ENCODE results near the gene MIR17HG. TPM values are rescaled to one million over a fixed set of nuclear protein-coding genes. Genes with fewer than 3 reads are reported as not detected.

The MIR17HG gene
- total RNA-seq, 2 donors from 2014 or later: 19.1 to 22.0 TPM

GRCh38 chr13:91370501-91370900 is 23.0 kb downstream of the MIR17HG start:
- Mint-ChIP-seq H3K27me3 (no peaks in the 10 kb centered on the region), H3K9me3 (no peaks in the 10 kb centered on the region), H3K27ac (no peak overlapping the region), H3K4me3 (no peak overlapping the region), H3K36me3 (ENCODE audit: low read depth) (no peaks in the 10 kb centered on the region), H3K4me1 (peaks cover 33% of the 10 kb centered on the region)
- ATAC-seq (replicated peaks): no peak

DNA sequence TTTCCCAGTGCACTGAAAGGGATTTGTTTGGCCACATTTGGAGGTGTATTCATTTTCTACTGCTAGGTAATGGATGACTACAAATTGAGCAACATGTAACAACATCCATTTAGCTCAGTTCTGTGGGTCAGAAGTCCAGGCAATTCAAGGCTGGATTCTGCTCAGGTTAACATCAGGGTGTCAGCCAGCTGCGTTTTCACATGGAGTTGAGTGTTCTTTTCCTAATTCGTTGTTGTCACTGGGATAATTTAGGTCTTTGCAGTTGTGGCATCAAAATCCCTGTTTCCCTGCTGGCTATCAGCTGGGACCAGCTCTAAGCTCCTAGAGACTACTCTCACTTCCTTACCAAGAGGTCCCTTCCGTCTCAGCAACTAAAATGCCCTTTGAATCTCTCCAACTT is 25.4 kb downstream of the MIR17HG start:
- Mint-ChIP-seq H3K36me3 (ENCODE audit: low read depth) (no peaks in the 10 kb centered on the region), H3K9me3 (no peaks in the 10 kb centered on the region), H3K27ac (no peak overlapping the region), H3K27me3 (no peaks in the 10 kb centered on the region), H3K4me1 (peaks cover 19% of the 10 kb centered on the region), H3K4me3 (no peak overlapping the region)
- no peak for ATAC-seq (replicated peaks)

DNA sequence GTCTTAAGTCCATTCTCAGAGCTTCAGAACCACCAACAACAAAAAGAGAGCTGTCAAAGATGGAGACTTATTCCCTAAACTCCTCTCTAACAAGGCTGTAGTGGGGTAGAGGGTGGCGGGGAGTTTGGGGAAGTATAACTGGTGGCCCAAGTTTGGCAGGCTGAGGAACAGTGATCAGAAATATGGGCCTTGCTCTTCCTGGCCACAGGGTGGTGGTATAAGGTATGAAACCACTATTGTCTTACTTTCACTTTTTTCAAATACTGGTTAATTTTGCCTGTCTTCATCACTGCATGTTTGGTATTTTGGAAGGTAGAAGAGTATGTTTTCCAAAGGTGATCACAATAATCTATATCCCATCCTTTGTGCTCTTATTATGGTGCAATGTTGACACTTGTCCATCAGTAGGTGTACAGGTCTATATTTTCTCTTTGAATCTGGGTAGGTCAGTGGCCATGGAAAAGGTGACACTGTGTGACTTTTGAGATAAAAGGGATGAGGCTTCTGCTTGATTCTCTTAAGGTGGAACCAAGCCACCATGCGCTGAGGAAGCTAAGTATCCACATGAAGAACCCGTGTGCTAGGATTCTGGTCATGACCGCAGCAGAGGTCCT is 27.7 kb downstream of the MIR17HG start:
- Mint-ChIP-seq H3K9me3 (no peaks in the 10 kb centered on the region), H3K27me3 (no peaks in the 10 kb centered on the region), H3K36me3 (ENCODE audit: low read depth) (no peaks in the 10 kb centered on the region), H3K4me1 (peaks cover 3% of the 10 kb centered on the region), H3K4me3 (no peak overlapping the region), H3K27ac (peak overlapping the region; percentile 20)
- peak; percentile 57 for ATAC-seq (replicated peaks)

DNA sequence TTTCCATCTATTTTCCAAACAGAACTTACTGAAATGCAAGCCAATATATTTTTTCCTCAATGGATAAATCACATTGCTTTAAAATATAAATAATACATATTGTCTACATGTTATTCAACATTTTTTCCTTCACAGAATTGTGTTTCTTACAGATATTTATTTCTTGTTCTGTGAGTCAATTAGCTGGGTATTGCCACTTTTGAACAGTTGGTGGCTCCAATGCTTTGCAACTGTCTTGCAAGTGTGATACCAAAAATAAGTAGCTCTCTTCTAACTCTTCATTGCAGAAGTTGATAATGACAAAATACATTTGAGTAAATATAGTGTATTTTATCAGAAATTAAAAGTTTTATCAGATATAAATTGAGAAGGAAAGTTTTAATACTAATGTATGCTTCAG is 33.9 kb downstream of the MIR17HG start:
- H3K27ac Mint-ChIP-seq: no peak overlapping the region
- H3K27me3 Mint-ChIP-seq: peaks cover 10% of the 10 kb centered on the region
- no peaks in the 10 kb centered on the region for H3K9me3 Mint-ChIP-seq
- ATAC-seq (replicated peaks): no peak
- H3K4me1 Mint-ChIP-seq: peaks cover 6% of the 10 kb centered on the region
- no peaks in the 10 kb centered on the region for H3K36me3 Mint-ChIP-seq (ENCODE audit: low read depth)
- no peak overlapping the region for H3K4me3 Mint-ChIP-seq

- Mint-ChIP-seq H3K4me1 (peaks cover 6% of the 10 kb centered on the region), H3K4me3 (no peak overlapping the region), H3K36me3 (ENCODE audit: low read depth) (no peaks in the 10 kb centered on the region), H3K27ac (no peak overlapping the region), H3K9me3 (no peaks in the 10 kb centered on the region), H3K27me3 (peaks cover 23% of the 10 kb centered on the region)
- ATAC-seq (replicated peaks): peak; percentile 35
These were observed 36.3 kb downstream of the MIR17HG start for GRCh38 chr13:91383836-91384235.

- no peak overlapping the region for H3K27ac Mint-ChIP-seq
- peaks cover 31% of the 10 kb centered on the region for H3K27me3 Mint-ChIP-seq
- H3K4me3 Mint-ChIP-seq: no peak overlapping the region
- ATAC-seq (replicated peaks): no peak
- no peaks in the 10 kb centered on the region for H3K9me3 Mint-ChIP-seq
- H3K4me1 Mint-ChIP-seq: peaks cover 6% of the 10 kb centered on the region
- H3K36me3 Mint-ChIP-seq (ENCODE audit: low read depth): no peaks in the 10 kb centered on the region
These were observed 37.4 kb downstream of the MIR17HG start for GRCh38 chr13:91384896-91385295.

- no peaks in the 10 kb centered on the region for H3K36me3 Mint-ChIP-seq (ENCODE audit: low read depth)
- peaks cover 48% of the 10 kb centered on the region for H3K27me3 Mint-ChIP-seq
- H3K27ac Mint-ChIP-seq: no peak overlapping the region
- no peak overlapping the region for H3K4me3 Mint-ChIP-seq
- H3K4me1 Mint-ChIP-seq: no peaks in the 10 kb centered on the region
- H3K9me3 Mint-ChIP-seq: no peaks in the 10 kb centered on the region
- ATAC-seq (replicated peaks): no peak
These were observed 41.7 kb downstream of the MIR17HG start for GRCh38 chr13:91389186-91389585.

DNA sequence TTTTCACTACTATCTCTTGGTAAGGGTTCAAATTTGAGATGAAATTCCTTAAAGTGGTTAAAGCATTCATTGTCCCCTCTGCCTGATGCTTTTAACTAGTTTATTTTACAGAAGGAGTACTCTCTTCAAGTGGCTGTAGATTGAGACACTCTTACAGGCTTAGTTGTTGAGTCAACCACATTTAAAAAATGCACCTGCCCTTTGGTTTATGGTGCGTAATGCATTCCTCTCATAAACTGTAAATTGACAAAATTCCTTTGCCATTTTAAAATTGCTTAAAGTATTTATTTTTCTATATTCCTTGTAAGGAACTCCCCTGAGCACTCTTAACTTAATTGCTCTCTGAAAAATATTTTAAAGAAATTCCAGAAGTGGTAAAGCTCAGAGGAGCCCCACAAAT is 50.1 kb downstream of the MIR17HG start:
- H3K36me3 Mint-ChIP-seq (ENCODE audit: low read depth): no peaks in the 10 kb centered on the region
- H3K4me3 Mint-ChIP-seq: peak overlapping the region; percentile 79
- peaks cover 26% of the 10 kb centered on the region for H3K27me3 Mint-ChIP-seq
- ATAC-seq (replicated peaks): no peak
- no peaks in the 10 kb centered on the region for H3K9me3 Mint-ChIP-seq
- H3K27ac Mint-ChIP-seq: no peak overlapping the region
- peaks cover 4% of the 10 kb centered on the region for H3K4me1 Mint-ChIP-seq

- peaks cover 4% of the 10 kb centered on the region for H3K4me1 Mint-ChIP-seq
- H3K27ac Mint-ChIP-seq: no peak within 1 kb of the TSS
- H3K9me3 Mint-ChIP-seq: no peaks in the 10 kb centered on the region
- H3K27me3 Mint-ChIP-seq: peaks cover 29% of the 10 kb centered on the region
- peak; percentile 99 for ATAC-seq (replicated peaks)
- no peaks in the 10 kb centered on the region for H3K36me3 Mint-ChIP-seq (ENCODE audit: low read depth)
- peak within 1 kb of the TSS; percentile 79 for H3K4me3 Mint-ChIP-seq
These were observed 51.1 kb downstream of the MIR17HG start, which contains the start of gene GPC5 for GRCh38 chr13:91398413-91399188. Gene GPC5 (plus strand): TSS chr13:91398621.

- peaks cover 23% of the 10 kb centered on the region for H3K27me3 Mint-ChIP-seq
- H3K36me3 Mint-ChIP-seq (ENCODE audit: low read depth): no peaks in the 10 kb centered on the region
- H3K4me1 Mint-ChIP-seq: peaks cover 4% of the 10 kb centered on the region
- no peaks in the 10 kb centered on the region for H3K9me3 Mint-ChIP-seq
- peak overlapping the region; percentile 79 for H3K4me3 Mint-ChIP-seq
- no peak overlapping the region for H3K27ac Mint-ChIP-seq
- ATAC-seq (replicated peaks): no peak
These were observed 51.9 kb downstream of the MIR17HG start for GRCh38 chr13:91399189-91400062.

DNA sequence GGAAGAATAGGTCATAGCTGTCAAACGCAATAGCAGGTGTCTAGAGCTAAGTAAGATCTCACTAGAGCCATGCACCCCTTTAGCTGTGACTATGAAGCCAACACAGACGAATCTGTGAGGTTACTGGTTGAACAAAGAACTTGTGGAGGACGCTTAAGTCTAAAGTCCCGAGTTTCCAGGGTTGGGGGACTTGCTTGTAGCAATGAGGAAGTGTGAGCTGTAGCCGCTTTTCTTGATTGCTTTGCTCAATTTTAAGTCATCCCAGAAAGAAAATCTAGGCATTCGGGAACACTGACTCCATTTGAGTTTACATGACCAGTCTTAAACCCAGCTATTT is 52.5 kb downstream of the MIR17HG start:
- Mint-ChIP-seq H3K27me3 (peaks cover 17% of the 10 kb centered on the region), H3K36me3 (ENCODE audit: low read depth) (no peaks in the 10 kb centered on the region), H3K4me3 (peak overlapping the region; percentile 79), H3K4me1 (peaks cover 4% of the 10 kb centered on the region), H3K9me3 (no peaks in the 10 kb centered on the region), H3K27ac (no peak overlapping the region)
- ATAC-seq (replicated peaks): no peak

GRCh38 chr13:91400671-91401070 is 53.2 kb downstream of the MIR17HG start:
- Mint-ChIP-seq H3K4me1 (peaks cover 4% of the 10 kb centered on the region), H3K27me3 (peaks cover 16% of the 10 kb centered on the region), H3K4me3 (no peak overlapping the region), H3K9me3 (no peaks in the 10 kb centered on the region), H3K36me3 (ENCODE audit: low read depth) (no peaks in the 10 kb centered on the region), H3K27ac (no peak overlapping the region)
- no peak for ATAC-seq (replicated peaks)

DNA sequence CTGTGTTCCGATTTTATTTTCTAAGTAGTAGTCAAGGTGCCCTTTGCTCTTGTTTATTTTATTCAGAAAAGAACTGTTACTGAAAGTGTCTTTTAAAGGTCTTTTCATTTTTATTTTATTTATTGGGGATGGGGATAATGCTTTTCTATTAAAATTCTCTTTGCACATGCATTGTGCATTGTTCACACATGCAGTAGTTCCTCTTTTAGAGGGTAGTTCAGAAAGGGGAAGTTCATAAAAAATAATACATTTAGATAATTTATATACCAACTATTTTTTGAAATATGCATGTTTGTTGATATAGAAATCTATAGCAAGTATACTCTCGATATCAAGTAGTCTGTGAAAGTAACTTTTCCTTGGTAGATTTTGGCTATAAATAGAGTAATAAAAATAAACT is 54.4 kb downstream of the MIR17HG start:
- H3K36me3 Mint-ChIP-seq (ENCODE audit: low read depth): no peaks in the 10 kb centered on the region
- H3K4me3 Mint-ChIP-seq: no peak overlapping the region
- no peaks in the 10 kb centered on the region for H3K9me3 Mint-ChIP-seq
- no peak for ATAC-seq (replicated peaks)
- H3K4me1 Mint-ChIP-seq: peaks cover 4% of the 10 kb centered on the region
- no peak overlapping the region for H3K27ac Mint-ChIP-seq
- H3K27me3 Mint-ChIP-seq: peaks cover 13% of the 10 kb centered on the region
